HUDEP-2 (cell line): ENCODE results near the gene PPTC7.

Experiments used
- DNase-seq, 76 experiments: peaks; one replicate each; lab custom pipeline; 2025; ENCODE audit not compliant: unreplicated experiment in 76 of 76; lab: John Stamatoyannopoulos, UW

The PPTC7 gene

DNA sequence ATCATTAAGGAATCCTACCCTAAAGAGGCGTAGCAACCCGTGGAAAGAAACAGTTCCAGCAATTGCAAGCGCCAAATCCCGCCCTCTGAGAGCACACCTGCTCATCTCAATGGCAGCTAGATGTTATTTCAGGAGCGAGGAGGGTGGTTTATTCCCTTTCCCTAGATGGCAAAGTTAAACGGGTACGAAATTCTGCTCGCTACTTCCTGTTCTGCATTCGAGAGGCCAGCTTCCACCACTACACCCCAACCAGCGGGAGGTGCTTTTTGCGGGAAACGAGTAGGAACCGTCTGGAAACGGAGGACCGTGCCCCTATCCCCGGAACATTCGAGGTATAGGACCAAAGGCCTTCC lies 81.7 kb downstream of the PPTC7 start:
- DNase-seq = peak in 21 of 76 experiments; percentile 7 to 66 (median 38)

DNA sequence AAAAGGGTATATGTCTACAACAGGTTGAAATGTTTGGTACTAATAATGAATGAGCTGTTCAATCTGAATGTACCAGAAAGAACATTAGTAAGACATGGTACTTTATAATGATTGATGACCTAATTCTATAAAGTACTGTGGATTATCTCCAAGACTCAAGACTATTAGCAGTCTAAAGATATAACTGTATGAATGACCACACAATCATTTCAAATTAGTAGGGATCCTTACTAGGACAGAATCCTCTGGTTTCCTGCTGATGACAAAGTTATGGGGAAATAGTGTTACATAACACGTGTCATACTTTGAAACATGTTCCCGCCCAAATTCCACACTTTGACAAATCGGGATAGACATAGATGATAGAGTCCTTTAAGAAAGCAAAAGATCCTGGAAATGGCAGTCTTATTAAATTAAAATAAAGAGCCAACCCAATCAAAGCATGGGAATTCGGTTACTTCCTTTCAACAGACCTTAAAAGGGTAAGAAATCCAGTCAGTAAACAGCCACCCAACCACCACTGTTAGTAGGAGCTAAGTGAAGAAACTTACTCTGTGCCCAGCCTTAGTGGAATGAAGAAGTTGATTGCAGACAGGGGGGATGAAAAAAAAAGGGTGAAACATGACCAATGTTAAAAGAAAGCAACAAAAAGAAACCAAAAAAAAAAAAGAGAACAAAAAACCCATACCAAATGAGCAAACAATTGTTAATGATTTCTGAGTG lies 84.0 kb downstream of the PPTC7 start:
- DNase-seq = no peak
